GM15510 (cell line): Measurements from ENCODE around the gene KRT15.

Experiments
- POLR2A ChIP-seq: IDR thresholded peaks from 3 replicates; pipeline ENCODE4 v1.6.1; 2011; ENCODE audit warnings: borderline replicate concordance; ENCODE audit not compliant: insufficient read length; ENCODE audit errors: extremely low read depth

KRT15 gene

GRCh38 chr17:41547921-41548843 lies 29.5 kb upstream of the KRT15 start:
- no peak for TF ChIP-seq POLR2A

GRCh38 chr17:41547378-41547841 lies 28.7 kb upstream of the KRT15 start:
- TF ChIP-seq POLR2A = no peak

- TF ChIP-seq POLR2A = no peak
Measured at GRCh38 chr17:41546819-41547218, 28.1 kb upstream of the KRT15 start.

GRCh38 chr17:41545829-41546410 lies 27.2 kb upstream of the KRT15 start:
- no peak for TF ChIP-seq POLR2A

- no peak for TF ChIP-seq POLR2A
Measured at GRCh38 chr17:41544935-41545334, 26.2 kb upstream of the KRT15 start.

- TF ChIP-seq POLR2A = no peak
Measured at GRCh38 chr17:41544491-41544892, 25.8 kb upstream of the KRT15 start.

- no peak for TF ChIP-seq POLR2A
Measured at GRCh38 chr17:41542357-41542756, 23.7 kb upstream of the KRT15 start.

GRCh38 chr17:41540921-41541625 lies 22.4 kb upstream of the KRT15 start:
- no peak for TF ChIP-seq POLR2A

GRCh38 chr17:41539979-41540701 lies 21.4 kb upstream of the KRT15 start:
- TF ChIP-seq POLR2A = no peak

- no peak for TF ChIP-seq POLR2A
Measured at GRCh38 chr17:41539071-41539492, 20.4 kb upstream of the KRT15 start.

- no peak for TF ChIP-seq POLR2A
Measured at GRCh38 chr17:41538565-41538991, 19.9 kb upstream of the KRT15 start.

- no peak for TF ChIP-seq POLR2A
Measured at GRCh38 chr17:41537990-41538389, 19.3 kb upstream of the KRT15 start.

GRCh38 chr17:41537614-41537954 lies 18.9 kb upstream of the KRT15 start:
- TF ChIP-seq POLR2A = no peak

GRCh38 chr17:41536741-41537613 lies 18.3 kb upstream of the KRT15 start:
- no peak for TF ChIP-seq POLR2A
